Testis (tissue), 3 donors: Measurements from ENCODE around the gene CENPV. TPM values are rescaled to one million over a fixed set of nuclear protein-coding genes. Genes with fewer than 3 reads are reported as not detected.
"Not testable (repeated sequence)": the region's sequence is repeated elsewhere in the genome, so short reads cannot be mapped to it uniquely, and the experiment has no call there.

Experiments
- DNase-seq: peaks from one replicate; pipeline ENCODE4 v3.0.0-alpha.2; 2019
- H3K27ac ChIP-seq, 2 donors: fragments of 200-600 bp; sonication (generic); one replicate each; pipeline ENCODE4 v1.5.1; 2019
- H3K27me3 ChIP-seq: fragments of 200-600 bp; sonication (generic); one replicate; pipeline ENCODE4 v1.5.1; 2019
- H3K36me3 ChIP-seq: fragments of 200-600 bp; sonication (generic); one replicate; pipeline ENCODE4 v1.5.1; 2017; ENCODE audit warnings: low read depth; ENCODE audit errors: missing control alignments
- H3K4me1 ChIP-seq: fragments of 200-600 bp; sonication (generic); one replicate; pipeline ENCODE4 v1.5.1; 2019
- H3K4me3 ChIP-seq, 2 donors: fragments of 200-600 bp; sonication (generic); one replicate each; pipeline ENCODE4 v1.5.1; 2017 to 2019
- H3K9me3 ChIP-seq: fragments of 200-600 bp; sonication (generic); one replicate; pipeline ENCODE4 v1.5.1; 2017
- CTCF ChIP-seq, 3 experiments: fragments of 450-650 bp in 2 of 3; fragments of 200-600 bp in 1 of 3; sonication (generic) in 1 of 3; IDR thresholded peaks; one replicate each; pipeline ENCODE4 v1.5.1; 2016 to 2019; ENCODE audit warnings: antibody characterized with exemption in 3 of 3, mild to moderate bottlenecking in 2 of 3, moderate library complexity in 1 of 3
- POLR2A ChIP-seq: fragments of 450-650 bp; IDR thresholded peaks from one replicate; pipeline ENCODE4 v1.6.1; 2017; ENCODE audit warnings: antibody characterized with exemption, mild to moderate bottlenecking, moderate library complexity
- WGBS, 2 donors: methylation state at CpG; one replicate each; pipeline ENCODE4 v1.1.5; 2018; 5-methylcytosine and 5-hydroxymethylcytosine counted together
- intact Hi-C: fragments of 100-400 bp; cut with DNase I; formaldehyde crosslinking; loops from one replicate; pipeline ENCODE4 v1.15.1; 2023; ENCODE audit warnings: low total_unique reads
- polyA plus RNA-seq: library from polyadenylated mRNA; stranded (reverse); fragments of 350-450 nt; fragmentation: Illumina TruSeq; extraction: RNeasy Lipid Tissue Mini Kit (QIAGEN cat#74804); gene quantifications from one replicate; pipeline ENCODE4 v1.2.3, GENCODE V29; 2014; ENCODE audit warnings: low read depth, low replicate concordance; ENCODE audit not compliant: insufficient read depth
- total RNA-seq, 2 donors: library from RNA; depleted of rRNA; stranded (reverse); fragments of >200 nt; gene quantifications; one replicate each; pipeline ENCODE4 v1.2.3, GENCODE V29; 2016

Gene CENPV
- total and polyA plus RNA-seq, 3 donors from 2014 or later, result 73.5 to 119 (median 82.3) TPM

GRCh38 chr17:16301963-16302855, 51.1 kb downstream of the CENPV start:
- no peak overlapping the region for H3K27ac ChIP-seq
- WGBS, 2 donors, result 81 to 89% methylated on average over 13 of the region's 13 CpGs
- H3K27me3 ChIP-seq, result no peaks in the 10 kb centered on the region
- peaks cover 6% of the 10 kb centered on the region for H3K4me1 ChIP-seq
- intact Hi-C loops, result no loop called here
- H3K4me3 ChIP-seq, result no peak overlapping the region
- H3K36me3 ChIP-seq, result no peaks in the 10 kb centered on the region
- no peak for DNase-seq
- TF ChIP-seq CTCF (IDR thresholded peaks at IDR 0.05) (no peak), POLR2A (no peak)
- H3K9me3 ChIP-seq, result no peaks in the 10 kb centered on the region

GRCh38 chr17:16300554-16300953, 52.7 kb downstream of the CENPV start:
- TF ChIP-seq POLR2A (no peak), CTCF (IDR thresholded peaks at IDR 0.05) (no peak)
- no peak for DNase-seq
- 99 to 100% methylated on average over 3 of the region's 3 CpGs for WGBS, 2 donors
- no peak overlapping the region for H3K27ac ChIP-seq
- H3K4me3 ChIP-seq, result no peak overlapping the region
- intact Hi-C loops, result no loop called here
- peaks cover 6% of the 10 kb centered on the region for H3K4me1 ChIP-seq
- no peaks in the 10 kb centered on the region for H3K27me3 ChIP-seq
- H3K9me3 ChIP-seq, result no peaks in the 10 kb centered on the region
- H3K36me3 ChIP-seq, result no peaks in the 10 kb centered on the region

- Histone ChIP-seq H3K36me3 (no peaks in the 10 kb centered on the region), H3K27ac (no peak overlapping the region), H3K27me3 (no peaks in the 10 kb centered on the region), H3K4me3 (no peak overlapping the region), H3K4me1 (peaks cover 6% of the 10 kb centered on the region), H3K9me3 (no peaks in the 10 kb centered on the region)
- no peak for TF ChIP-seq CTCF (IDR thresholded peaks at IDR 0.05)
- TF ChIP-seq POLR2A, result no peak
- intact Hi-C loops, result no loop called here
- 69 to 100% methylated on average over 1 of the region's 1 CpG for WGBS, 2 donors
- no peak for DNase-seq
These were observed 55.1 kb downstream of the CENPV start for GRCh38 chr17:16298140-16298662.

- intact Hi-C loops, result no loop called here
- Histone ChIP-seq H3K9me3 (no peaks in the 10 kb centered on the region), H3K36me3 (no peaks in the 10 kb centered on the region), H3K27ac (no peak overlapping the region), H3K4me3 (no peak overlapping the region), H3K4me1 (peaks cover under 1% of the 10 kb centered on the region), H3K27me3 (no peaks in the 10 kb centered on the region)
- no peak for DNase-seq
- WGBS, 2 donors, result 80 to 88% methylated on average over 11 of the region's 11 CpGs
- TF ChIP-seq CTCF (IDR thresholded peaks at IDR 0.05), result no peak
- TF ChIP-seq POLR2A, result no peak
These were observed 55.7 kb downstream of the CENPV start for GRCh38 chr17:16297367-16298139.

GRCh38 chr17:16296072-16296471, 57.2 kb downstream of the CENPV start:
- H3K4me3 ChIP-seq, H3K4me1 ChIP-seq, intact Hi-C loops, DNase-seq, H3K27me3 ChIP-seq, H3K27ac ChIP-seq, H3K9me3 ChIP-seq, H3K36me3 ChIP-seq: not testable (repeated sequence)
- WGBS, 2 donors, result 94 to 97% methylated on average over 3 of the region's 3 CpGs
